BE2C (cell line): ENCODE results near the gene CDK2AP2.

ENCODE experiments used
- DNase-seq: peaks from one replicate; pipeline ENCODE4 v3.0.0-alpha.2; 2020
- H3K27me3 ChIP-seq: fragments of 250-450 bp; sonication (Bioruptor Pico); 2 replicates; pipeline ENCODE4 v1.5.1; 2020; ENCODE audit warnings: mild to moderate bottlenecking
- H3K36me3 ChIP-seq: fragments of 250-450 bp; sonication (Bioruptor Pico); 2 replicates; pipeline ENCODE4 v1.5.1; 2020; ENCODE audit warnings: mild to moderate bottlenecking
- H3K4me1 ChIP-seq: fragments of 250-450 bp; sonication (Bioruptor Pico); 2 replicates; pipeline ENCODE4 v1.5.1; 2020
- H3K4me3 ChIP-seq: 2 replicates; pipeline ENCODE4 v1.5.1; 2011; ENCODE audit warnings: low read depth, low read length
- H3K9me3 ChIP-seq: fragments of 250-450 bp; sonication (Bioruptor Pico); 2 replicates; pipeline ENCODE4 v1.5.1; 2020
- TF ChIP-seq, protein P1 (sequence below): IDR thresholded peaks from 2 replicates; pipeline ENCODE4 v1.5.1; 2012; ENCODE audit warnings: mild to moderate bottlenecking, low read depth, low read length

Gene CDK2AP2

DNA sequence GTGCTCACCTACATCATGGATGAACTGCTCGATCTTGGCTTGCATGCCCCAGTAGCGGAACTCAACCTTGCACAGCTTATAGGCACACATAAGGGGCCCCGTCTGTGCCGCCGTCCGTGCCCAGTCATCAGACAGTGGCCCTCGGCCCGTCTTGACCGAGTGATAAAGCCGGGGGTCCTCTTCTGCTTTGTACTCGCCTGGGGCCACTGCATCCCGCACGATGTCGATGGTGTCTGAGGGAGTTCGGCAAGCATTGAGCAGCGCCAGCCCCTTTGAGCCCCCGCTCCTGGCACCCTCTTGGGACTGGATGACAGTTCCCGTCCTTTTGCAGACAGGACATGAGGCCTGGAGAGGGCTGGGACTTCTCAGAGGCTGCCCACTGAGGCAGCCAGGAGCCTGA lies 6.1 kb downstream of the CDK2AP2 start:
- no peaks in the 10 kb centered on the region for H3K36me3 ChIP-seq
- DNase-seq, result no peak
- no peaks in the 10 kb centered on the region for H3K9me3 ChIP-seq
- H3K27me3 ChIP-seq, result no peaks in the 10 kb centered on the region
- H3K4me3 ChIP-seq, result no peak overlapping the region
- TF ChIP-seq, protein P1, sequence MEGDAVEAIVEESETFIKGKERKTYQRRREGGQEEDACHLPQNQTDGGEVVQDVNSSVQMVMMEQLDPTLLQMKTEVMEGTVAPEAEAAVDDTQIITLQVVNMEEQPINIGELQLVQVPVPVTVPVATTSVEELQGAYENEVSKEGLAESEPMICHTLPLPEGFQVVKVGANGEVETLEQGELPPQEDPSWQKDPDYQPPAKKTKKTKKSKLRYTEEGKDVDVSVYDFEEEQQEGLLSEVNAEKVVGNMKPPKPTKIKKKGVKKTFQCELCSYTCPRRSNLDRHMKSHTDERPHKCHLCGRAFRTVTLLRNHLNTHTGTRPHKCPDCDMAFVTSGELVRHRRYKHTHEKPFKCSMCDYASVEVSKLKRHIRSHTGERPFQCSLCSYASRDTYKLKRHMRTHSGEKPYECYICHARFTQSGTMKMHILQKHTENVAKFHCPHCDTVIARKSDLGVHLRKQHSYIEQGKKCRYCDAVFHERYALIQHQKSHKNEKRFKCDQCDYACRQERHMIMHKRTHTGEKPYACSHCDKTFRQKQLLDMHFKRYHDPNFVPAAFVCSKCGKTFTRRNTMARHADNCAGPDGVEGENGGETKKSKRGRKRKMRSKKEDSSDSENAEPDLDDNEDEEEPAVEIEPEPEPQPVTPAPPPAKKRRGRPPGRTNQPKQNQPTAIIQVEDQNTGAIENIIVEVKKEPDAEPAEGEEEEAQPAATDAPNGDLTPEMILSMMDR, result no peak
- H3K4me1 ChIP-seq, result peaks cover 6% of the 10 kb centered on the region; the same call in 1 of the 2 replicates

DNA sequence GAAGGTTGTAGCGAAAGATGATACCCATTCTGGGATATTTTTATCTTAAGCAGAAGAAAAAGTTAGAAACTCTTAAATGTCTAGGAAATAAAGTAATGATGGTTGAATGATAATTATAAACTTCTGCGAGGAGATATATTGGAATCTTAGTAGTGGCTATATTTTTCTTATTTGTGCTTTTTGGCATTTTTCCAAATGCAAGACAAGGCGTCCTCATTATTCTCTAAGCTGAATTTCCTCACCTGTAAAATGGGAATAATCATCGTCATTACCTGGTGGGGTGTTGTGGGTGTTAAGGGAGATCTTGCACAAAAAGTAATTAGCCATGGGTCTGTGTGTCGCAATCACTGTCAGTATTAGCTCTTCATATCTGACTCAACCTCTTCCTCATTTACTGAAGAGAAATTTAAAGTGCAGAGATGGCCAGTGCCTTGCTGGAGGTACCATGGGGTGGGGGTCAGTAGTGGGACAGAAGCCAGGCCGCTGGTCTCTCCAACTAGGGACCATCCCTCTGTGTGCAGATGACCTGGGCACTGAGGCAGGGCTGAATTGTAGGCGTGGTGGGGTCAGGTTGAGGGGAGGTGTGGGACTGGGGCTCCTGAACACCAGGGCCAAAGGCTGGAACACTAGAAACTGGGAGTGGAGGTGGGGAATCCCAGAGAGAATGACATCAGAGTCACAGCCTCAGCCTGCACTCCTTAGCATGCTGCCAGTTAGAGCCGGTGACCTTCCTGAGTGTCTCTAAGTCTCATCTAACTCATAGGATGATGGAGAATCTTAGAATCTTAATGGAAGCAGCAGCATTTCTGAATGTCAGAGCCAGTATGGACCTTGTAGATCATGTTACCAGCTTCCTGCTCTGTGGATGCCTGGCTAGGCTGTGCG lies 6.9 kb downstream of the CDK2AP2 start:
- Histone ChIP-seq H3K9me3 (no peaks in the 10 kb centered on the region), H3K4me3 (no peak overlapping the region), H3K4me1 (peaks cover 6% of the 10 kb centered on the region; the same call in 1 of the 2 replicates), H3K36me3 (no peaks in the 10 kb centered on the region), H3K27me3 (no peaks in the 10 kb centered on the region)
- no peak for DNase-seq
- TF ChIP-seq, protein P1, result no peak

DNA sequence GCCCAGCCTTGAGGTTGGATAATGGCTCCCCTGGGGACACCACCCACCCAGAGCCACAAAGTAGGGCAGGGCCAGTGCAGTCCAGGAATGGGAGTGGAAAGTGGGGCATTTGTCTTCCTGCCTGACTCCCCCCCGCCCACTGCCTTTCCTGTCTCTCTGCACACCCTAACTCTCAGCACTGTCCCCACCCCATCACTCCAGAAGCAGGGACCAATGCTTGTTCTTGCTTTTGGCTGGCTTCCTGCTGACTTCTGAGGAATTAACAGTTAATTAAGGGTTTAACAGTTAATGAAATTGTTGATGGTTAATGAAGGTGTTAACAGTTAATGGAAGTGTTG lies 7.5 kb downstream of the CDK2AP2 start:
- TF ChIP-seq, protein P1, result no peak
- no peaks in the 10 kb centered on the region for H3K36me3 ChIP-seq

DNA sequence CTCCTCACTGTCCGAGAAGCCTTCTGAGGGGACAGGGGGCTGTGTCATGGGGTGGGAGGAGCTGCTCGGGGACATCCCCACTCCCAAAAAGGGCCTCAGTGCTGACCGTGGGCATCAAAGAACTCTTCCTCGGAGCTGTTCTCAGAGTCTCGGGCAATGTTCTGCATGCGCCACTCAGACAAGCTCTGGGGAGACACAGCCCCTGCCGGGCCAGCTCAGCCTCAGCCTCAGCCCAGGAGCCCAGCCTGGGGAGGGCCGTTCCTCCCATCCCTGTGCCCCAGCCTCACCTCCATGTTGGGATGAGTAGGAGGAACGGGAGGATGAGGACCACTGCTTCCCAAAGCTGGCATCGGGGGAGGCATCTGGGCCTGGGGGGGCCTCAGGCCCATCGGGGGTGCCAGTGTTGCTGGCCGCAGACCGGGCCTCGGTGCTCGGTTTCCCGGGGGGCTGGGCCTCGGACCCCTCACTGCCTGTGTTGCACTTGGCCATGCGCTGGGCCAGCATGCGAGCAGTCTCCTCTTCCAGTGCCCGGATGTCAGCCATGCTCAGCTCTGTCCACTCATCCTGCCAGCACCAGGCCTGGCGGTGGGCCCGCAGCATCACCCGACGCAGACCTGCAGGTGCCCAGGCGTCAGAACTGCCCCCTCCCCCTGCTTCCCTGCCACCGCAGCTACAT lies 8.0 kb downstream of the CDK2AP2 start:
- Histone ChIP-seq H3K9me3 (no peaks in the 10 kb centered on the region), H3K4me1 (no peaks in the 10 kb centered on the region), H3K27me3 (no peaks in the 10 kb centered on the region), H3K4me3 (no peak overlapping the region), H3K36me3 (no peaks in the 10 kb centered on the region)
- DNase-seq, result no peak
- TF ChIP-seq, protein P1, result no peak

More for the DNA sequence above, 7.5 kb downstream of the CDK2AP2 start:
- no peak overlapping the region for H3K4me3 ChIP-seq
- H3K9me3 ChIP-seq, result no peaks in the 10 kb centered on the region
- DNase-seq, result no peak
- no peaks in the 10 kb centered on the region for H3K27me3 ChIP-seq
- peaks cover 2% of the 10 kb centered on the region; the same call in 1 of the 2 replicates for H3K4me1 ChIP-seq

DNA sequence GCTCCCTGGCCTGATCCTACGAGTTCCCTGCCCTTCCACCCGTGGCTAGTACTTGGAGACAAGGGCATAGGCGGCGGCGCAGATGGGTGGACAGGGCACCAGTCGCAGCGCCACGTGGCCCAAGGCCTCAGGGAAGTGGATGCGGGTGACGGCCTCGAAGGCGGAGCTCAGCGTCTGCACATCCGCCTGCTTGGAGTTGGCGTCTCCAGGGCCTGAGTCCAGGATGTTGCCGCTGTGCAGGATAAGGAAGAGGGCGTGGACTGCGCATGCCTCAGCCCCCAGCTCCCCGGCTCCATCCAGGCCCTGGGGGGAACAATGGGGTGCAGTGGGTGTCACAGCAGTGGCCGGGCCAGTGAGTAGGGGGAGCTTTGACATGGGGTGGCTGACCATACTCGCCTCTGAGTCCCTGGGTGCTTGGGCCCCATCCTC lies 9.4 kb downstream of the CDK2AP2 start:
- Histone ChIP-seq H3K4me3 (no peak overlapping the region), H3K27me3 (no peaks in the 10 kb centered on the region), H3K36me3 (no peaks in the 10 kb centered on the region), H3K4me1 (no peaks in the 10 kb centered on the region), H3K9me3 (no peaks in the 10 kb centered on the region)
- no peak for DNase-seq
- TF ChIP-seq, protein P1, result no peak
